Gastrocnemius medialis (tissue), 4 donors: ENCODE measurements around the gene TM2D3. TPM values are rescaled to one million over a fixed set of nuclear protein-coding genes. Genes with fewer than 3 reads are reported as not detected.

ENCODE experiments used
- ATAC-seq, 2 donors: fragments of 150-250 bp; one replicate each; pipeline ENCODE4 v1.9.1; 2016
- DNase-seq, 2 donors: peaks; one replicate each; pipeline ENCODE4 v3.0.0-alpha.2; 2019
- H3K27ac ChIP-seq, 4 donors: fragments of 200-600 bp; sonication (generic); 1 replicate in 1 of 4; 2 replicates in 3 of 4; pipeline ENCODE4 v1.5.1; 2016 to 2018; ENCODE audit warnings: mild to moderate bottlenecking in 2 of 4, moderate library complexity in 1 of 4
- H3K27me3 ChIP-seq, 3 donors: fragments of 200-600 bp; sonication (generic) in 2 of 3; 1 replicate in 1 of 3; 2 replicates in 2 of 3; pipeline versions ENCODE4 v1.5.1 to v1.6.0; 2016 to 2019; ENCODE audit warnings: mild to moderate bottlenecking in 1 of 3, moderate library complexity in 1 of 3
- H3K36me3 ChIP-seq, 2 donors: fragments of 200-600 bp; sonication (generic) in 1 of 2; one replicate each; pipeline ENCODE4 v1.5.1; 2017 to 2018
- H3K4me1 ChIP-seq, 2 donors: fragments of 200-600 bp; sonication (generic) in 1 of 2; one replicate each; pipeline ENCODE4 v1.5.1; 2016 to 2017; ENCODE audit warnings: mild to moderate bottlenecking in 2 of 2
- H3K4me3 ChIP-seq, 4 donors: fragments of 200-600 bp; sonication (generic) in 3 of 4; 1 replicate in 1 of 4; 2 replicates in 3 of 4; pipeline ENCODE4 v1.5.1; 2016 to 2019; ENCODE audit warnings: mild to moderate bottlenecking in 2 of 4
- H3K9me3 ChIP-seq, 3 donors: fragments of 200-600 bp; sonication (generic) in 2 of 3; 1 replicate in 1 of 3; 2 replicates in 2 of 3; pipeline ENCODE4 v1.5.1; 2016 to 2019
- CTCF ChIP-seq, 5 experiments: fragments of 450-650 bp in 3 of 5; fragments of 200-600 bp in 2 of 5; sonication (generic) in 2 of 5; IDR thresholded peaks in 4 of 5; conservative IDR thresholded peaks in 1 of 5; 1 replicate in 4 of 5; 2 replicates in 1 of 5; pipeline ENCODE4 v1.5.1; 2016 to 2019; ENCODE audit warnings: antibody characterized with exemption in 5 of 5, mild to moderate bottlenecking in 3 of 5, moderate library complexity in 3 of 5
- POLR2A ChIP-seq, 2 donors: fragments of 450-650 bp; IDR thresholded peaks; one replicate each; pipeline ENCODE4 v1.6.1; 2017; ENCODE audit warnings: antibody characterized with exemption in 2 of 2, mild to moderate bottlenecking in 2 of 2, moderate library complexity in 2 of 2
- in situ Hi-C, 4 donors: fragments of 200-750 bp; cut with MboI; loops; one replicate each; pipeline versions ENCODE4 v1.15.0 to v1.8.0; 2017; ENCODE audit warnings: low sequenced_read_pairs in 4 of 4
- intact Hi-C: fragments of 100-400 bp; cut with DNase I; formaldehyde crosslinking; loops from one replicate; pipeline ENCODE4 v1.15.1; 2023; ENCODE audit warnings: low total_unique reads
- total RNA-seq, 4 donors: library from RNA; depleted of rRNA; stranded (reverse); fragments of >200 nt; gene quantifications; one replicate each; pipeline versions ENCODE4 v1.1.0 to v1.2.3, GENCODE V29; 2016

The TM2D3 gene
- total RNA-seq, 4 donors from 2014 or later: 41.5 to 101 (median 51.9) TPM

- intact Hi-C loops: loop anchor here (1.0 to 5.0 kb wide), 6 partner anchors 41 to 1051 kb away; partner anchors contain the start of genes ASB7, LINS1, SELENOS and SNRPA1
- Histone ChIP-seq H3K27ac (peak overlapping the region; percentile 94 to 99 (median 98)), H3K36me3 (peaks cover 0 to 32% of the 10 kb centered on the region in 2 donors), H3K4me3 (peak overlapping the region; percentile 76 to 97 (median 92)), H3K4me1 (peaks cover 22 to 33% of the 10 kb centered on the region in 2 donors), H3K27me3 (no peaks in the 10 kb centered on the region), H3K9me3 (no peaks in the 10 kb centered on the region)
- ATAC-seq (peak; percentile 41 to 43), DNase-seq (no peak)
- no peak for TF ChIP-seq CTCF (IDR thresholded peaks at IDR 0.05 in 4 of 5, conservative IDR thresholded peaks at IDR 0.05 in 1 of 5)
- no peak for TF ChIP-seq POLR2A (IDR thresholded peaks at IDR 0.05)
- in situ Hi-C loops: loop anchor here in 1 of 4 donors (5.0 kb wide), 1 partner anchor 361 kb away; no protein-coding TSS in a partner anchor
These were observed 727 bp upstream of the TM2D3 start for GRCh38 chr15:101652786-101653430.

GRCh38 chr15:101651554-101652097 lies 555 bp downstream of the TM2D3 start:
- in situ Hi-C loops (loop anchor here in 1 of 4 donors (5.0 kb wide), 1 partner anchor 359 kb away; no protein-coding TSS in a partner anchor), intact Hi-C loops (loop anchor here (1.0 to 5.0 kb wide), 6 partner anchors 39 to 1049 kb away; partner anchors contain the start of genes ASB7, LINS1, SELENOS and SNRPA1)
- H3K4me1 ChIP-seq: peaks cover 27 to 33% of the 10 kb centered on the region in 2 donors

GRCh38 chr15:101650145-101650544 lies 2.0 kb downstream of the TM2D3 start:
- no peak for ATAC-seq
- Histone ChIP-seq H3K27me3 (no peaks in the 10 kb centered on the region), H3K9me3 (no peaks in the 10 kb centered on the region), H3K27ac (peak overlapping the region; percentile 94 to 99 (median 98)), H3K4me3 (peak overlapping the region in 1 of 4 donors; percentile 91), H3K4me1 (peaks cover 38% of the 10 kb centered on the region in 2 donors), H3K36me3 (peaks cover 0 to 48% of the 10 kb centered on the region in 2 donors)
- in situ Hi-C loops: loop anchor here in 1 of 4 donors (5.0 kb wide), 1 partner anchor 358 kb away; no protein-coding TSS in a partner anchor
- DNase-seq: no peak
- intact Hi-C loops: loop anchor here (5.0 kb wide), 3 partner anchors 38 to 148 kb away; partner anchors contain the start of gene TARS3
- TF ChIP-seq CTCF (IDR thresholded peaks at IDR 0.05 in 4 of 5, conservative IDR thresholded peaks at IDR 0.05 in 1 of 5) (no peak), POLR2A (IDR thresholded peaks at IDR 0.05) (no peak)

More at GRCh38 chr15:101651554-101652097, 555 bp downstream of the TM2D3 start:
- ATAC-seq (peak; percentile 59 to 74), DNase-seq (peak in 1 of 2 donors; percentile 45)
- Histone ChIP-seq H3K36me3 (peaks cover 0 to 37% of the 10 kb centered on the region in 2 donors), H3K9me3 (no peaks in the 10 kb centered on the region), H3K27ac (peak overlapping the region; percentile 94 to 99 (median 98)), H3K27me3 (no peaks in the 10 kb centered on the region), H3K4me3 (peak overlapping the region; percentile 76 to 97 (median 92))
- no peak for TF ChIP-seq POLR2A (IDR thresholded peaks at IDR 0.05)
- no peak for TF ChIP-seq CTCF (IDR thresholded peaks at IDR 0.05 in 4 of 5, conservative IDR thresholded peaks at IDR 0.05 in 1 of 5)

- TF ChIP-seq CTCF (IDR thresholded peaks at IDR 0.05 in 4 of 5, conservative IDR thresholded peaks at IDR 0.05 in 1 of 5): no peak
- TF ChIP-seq POLR2A (IDR thresholded peaks at IDR 0.05): no peak
- peaks cover 36 to 38% of the 10 kb centered on the region in 2 donors for H3K4me1 ChIP-seq
- H3K27ac ChIP-seq: peak overlapping the region in 2 of 4 donors; percentile 65 to 99
- no peaks in the 10 kb centered on the region for H3K9me3 ChIP-seq
- peaks cover 0 to 65% of the 10 kb centered on the region in 2 donors for H3K36me3 ChIP-seq
- no peaks in the 10 kb centered on the region for H3K27me3 ChIP-seq
- no peak overlapping the region for H3K4me3 ChIP-seq
- ATAC-seq (no peak), DNase-seq (no peak)
- in situ Hi-C loops (loop anchor here in 1 of 4 donors (10.0 kb wide), 1 partner anchor 354 kb away; the partner anchor contains the start of gene SNRPA1), intact Hi-C loops (loop anchor here (10.0 kb wide), 1 partner anchor 194 kb away; no protein-coding TSS in a partner anchor)
These were observed 3.8 kb downstream of the TM2D3 start for GRCh38 chr15:101648356-101648755.
